ENCODE measurements around the gene BYSL. TPM values are rescaled to one million over a fixed set of nuclear protein-coding genes. Genes with fewer than 3 reads are reported as not detected.

BYSL gene
- total RNA-seq, 1 donor from 2014 or later = 14.8 TPM

DNA sequence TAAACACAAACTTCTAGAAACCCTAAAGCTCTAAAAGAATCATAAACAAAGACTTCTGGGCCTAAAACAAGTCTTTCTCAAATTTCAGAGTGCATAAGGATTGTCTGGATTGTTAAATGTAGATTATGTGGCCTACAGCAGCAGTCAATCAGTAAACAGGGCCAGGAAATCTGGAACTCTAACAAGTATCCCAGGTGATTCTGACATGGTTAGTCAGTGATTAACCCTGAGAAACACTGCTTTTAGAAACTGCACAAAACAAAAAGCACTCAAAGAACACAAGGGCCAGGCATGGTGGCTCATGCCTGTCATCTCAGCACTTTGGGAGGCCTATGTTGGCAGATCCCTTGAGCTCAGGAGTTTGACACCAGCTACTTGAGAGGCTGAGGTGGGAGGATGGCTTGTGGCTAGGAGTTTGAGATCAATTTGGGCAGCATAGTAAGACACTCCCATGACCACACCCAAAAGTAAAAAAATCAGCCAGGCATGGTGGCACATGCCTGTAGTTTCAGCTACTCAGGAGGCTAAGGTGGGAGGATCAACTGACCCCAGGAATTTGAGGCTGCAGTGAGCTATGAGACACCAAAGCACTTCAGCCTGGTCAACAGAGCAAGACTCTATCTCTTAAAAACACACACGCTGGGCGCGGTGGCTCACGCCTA is 6.3 kb upstream of the BYSL start:
- no peak for DNase-seq (ENCODE audit: low read depth in 2 of 2)

DNA sequence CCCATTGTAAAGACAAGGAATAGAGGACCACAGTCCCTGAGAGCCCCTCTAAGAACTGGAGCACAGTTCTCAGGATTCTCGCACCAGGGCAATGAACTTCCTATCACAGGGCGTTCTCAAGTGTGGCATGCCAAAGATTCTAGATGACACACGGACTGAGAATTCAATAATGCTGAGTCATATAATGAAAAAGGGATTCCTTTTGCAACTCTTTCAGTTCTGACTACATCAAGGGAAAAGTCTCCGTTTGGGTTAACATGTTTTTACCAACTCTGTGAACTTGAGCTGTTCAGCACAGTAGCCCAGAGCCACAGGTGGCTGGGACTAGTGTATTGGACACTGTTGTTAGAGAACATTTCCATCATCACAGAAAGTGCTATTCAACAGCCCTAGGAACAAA is 3.8 kb upstream of the BYSL start:
- peak in 1 of 2 donors; percentile 83 for DNase-seq (ENCODE audit: low read depth in 2 of 2)

DNA sequence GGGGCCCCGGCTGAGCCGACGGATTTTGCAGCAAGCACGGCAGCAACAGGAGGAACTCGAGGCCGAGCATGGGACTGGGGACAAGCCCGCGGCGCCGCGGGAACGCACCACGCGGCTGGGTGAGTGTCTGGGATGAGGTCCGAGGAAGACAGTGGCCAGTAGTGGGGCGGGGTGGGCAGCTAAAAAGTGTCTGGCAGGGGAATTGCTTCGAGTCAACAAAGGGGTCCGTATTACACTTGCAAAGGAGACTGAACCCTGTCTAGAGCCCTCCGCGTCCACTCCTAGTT is 356 bp downstream of the BYSL start:
- no peak for DNase-seq (ENCODE audit: low read depth in 2 of 2)

DNA sequence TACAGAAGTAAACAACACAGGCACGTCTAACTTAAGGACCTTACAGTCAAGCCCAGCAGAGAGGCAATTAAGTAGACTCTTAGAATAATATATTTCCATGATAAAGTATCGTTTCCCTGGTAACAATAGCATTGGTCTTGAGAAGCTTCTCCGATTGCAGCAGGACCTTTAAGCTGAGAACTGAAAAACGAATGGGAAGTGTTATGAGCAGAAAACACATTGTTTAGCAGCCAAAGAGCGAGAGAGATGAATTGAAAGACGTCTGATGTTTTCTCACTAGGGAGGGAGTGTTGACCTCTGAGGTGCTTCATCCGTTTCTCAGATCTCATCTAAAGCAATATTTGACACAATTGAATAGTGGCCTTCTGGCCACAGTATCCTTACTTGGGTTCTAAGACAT is 855 bp downstream of the BYSL start:
- DNase-seq (ENCODE audit: low read depth in 2 of 2) = peak in 1 of 2 donors; percentile 23

DNA sequence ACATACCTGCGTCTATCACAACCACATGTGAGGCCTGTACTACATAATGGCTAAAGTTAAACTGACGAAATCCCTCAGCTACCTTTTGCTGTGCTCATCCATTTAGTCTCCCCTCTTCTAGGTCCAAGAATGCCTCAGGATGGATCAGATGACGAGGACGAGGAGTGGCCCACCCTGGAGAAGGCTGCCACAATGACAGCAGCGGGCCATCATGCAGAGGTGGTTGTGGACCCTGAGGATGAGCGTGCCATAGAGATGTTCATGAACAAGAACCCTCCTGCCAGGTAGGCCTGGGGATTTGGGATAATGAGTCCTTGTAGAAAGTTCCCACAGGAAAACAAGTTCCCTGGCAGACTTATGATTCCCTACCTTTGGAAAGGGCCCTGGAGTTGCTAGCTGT is 6.0 kb downstream of the BYSL start:
- no peak for DNase-seq (ENCODE audit: low read depth in 2 of 2)

DNA sequence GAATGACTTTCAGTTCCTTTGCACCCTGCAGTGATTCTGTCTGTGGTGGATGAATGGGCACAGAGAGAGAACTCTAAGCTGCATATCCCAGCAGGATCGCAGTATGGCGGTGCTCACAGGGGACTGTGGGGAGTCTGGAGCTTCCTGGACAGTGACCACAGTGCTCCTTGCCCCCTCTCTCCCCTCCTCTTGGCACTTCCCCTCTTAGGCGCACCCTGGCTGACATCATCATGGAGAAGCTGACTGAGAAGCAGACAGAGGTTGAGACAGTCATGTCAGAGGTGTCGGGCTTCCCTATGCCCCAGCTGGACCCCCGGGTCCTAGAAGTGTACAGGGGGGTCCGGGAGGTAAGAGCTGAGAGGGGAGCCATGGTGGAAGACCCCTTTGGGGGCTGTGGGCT is 8.6 kb downstream of the BYSL start:
- no peak for DNase-seq (ENCODE audit: low read depth in 2 of 2)

DNA sequence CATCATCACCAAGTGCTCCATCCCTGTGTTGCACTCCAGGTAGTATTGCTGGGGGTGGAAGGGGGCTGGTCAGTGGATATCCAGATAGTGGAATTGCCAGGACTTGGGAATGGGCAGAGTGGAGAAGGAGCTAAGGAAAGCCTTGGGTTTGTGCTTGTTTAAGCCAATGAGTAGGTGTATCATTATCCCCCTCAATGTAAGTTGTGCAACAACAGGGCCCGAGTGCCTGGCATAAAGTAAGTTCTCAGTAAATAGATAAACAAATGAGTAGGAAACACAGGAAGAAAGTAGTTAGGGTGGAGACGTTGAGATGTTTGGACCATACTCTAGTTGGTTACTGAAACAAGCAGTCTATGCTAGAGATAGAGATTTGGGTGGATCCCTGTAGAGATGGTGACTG is 10.5 kb downstream of the BYSL start:
- DNase-seq (ENCODE audit: low read depth in 2 of 2) = no peak

DNA sequence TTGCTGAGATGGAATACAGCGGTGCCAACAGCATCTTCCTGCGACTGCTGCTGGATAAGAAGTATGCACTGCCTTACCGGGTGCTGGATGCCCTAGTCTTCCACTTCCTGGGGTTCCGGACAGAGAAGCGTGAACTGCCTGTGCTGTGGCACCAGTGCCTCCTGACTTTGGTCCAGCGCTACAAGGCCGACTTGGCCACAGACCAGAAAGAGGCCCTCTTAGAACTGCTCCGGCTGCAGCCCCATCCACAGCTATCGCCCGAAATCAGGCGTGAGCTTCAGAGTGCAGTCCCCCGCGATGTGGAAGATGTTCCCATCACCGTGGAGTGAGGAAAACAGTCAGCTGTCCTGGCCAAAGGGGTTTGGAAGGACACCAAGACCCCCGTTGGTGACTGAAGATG is 11.1 kb downstream of the BYSL start:
- DNase-seq (ENCODE audit: low read depth in 2 of 2) = no peak

DNA sequence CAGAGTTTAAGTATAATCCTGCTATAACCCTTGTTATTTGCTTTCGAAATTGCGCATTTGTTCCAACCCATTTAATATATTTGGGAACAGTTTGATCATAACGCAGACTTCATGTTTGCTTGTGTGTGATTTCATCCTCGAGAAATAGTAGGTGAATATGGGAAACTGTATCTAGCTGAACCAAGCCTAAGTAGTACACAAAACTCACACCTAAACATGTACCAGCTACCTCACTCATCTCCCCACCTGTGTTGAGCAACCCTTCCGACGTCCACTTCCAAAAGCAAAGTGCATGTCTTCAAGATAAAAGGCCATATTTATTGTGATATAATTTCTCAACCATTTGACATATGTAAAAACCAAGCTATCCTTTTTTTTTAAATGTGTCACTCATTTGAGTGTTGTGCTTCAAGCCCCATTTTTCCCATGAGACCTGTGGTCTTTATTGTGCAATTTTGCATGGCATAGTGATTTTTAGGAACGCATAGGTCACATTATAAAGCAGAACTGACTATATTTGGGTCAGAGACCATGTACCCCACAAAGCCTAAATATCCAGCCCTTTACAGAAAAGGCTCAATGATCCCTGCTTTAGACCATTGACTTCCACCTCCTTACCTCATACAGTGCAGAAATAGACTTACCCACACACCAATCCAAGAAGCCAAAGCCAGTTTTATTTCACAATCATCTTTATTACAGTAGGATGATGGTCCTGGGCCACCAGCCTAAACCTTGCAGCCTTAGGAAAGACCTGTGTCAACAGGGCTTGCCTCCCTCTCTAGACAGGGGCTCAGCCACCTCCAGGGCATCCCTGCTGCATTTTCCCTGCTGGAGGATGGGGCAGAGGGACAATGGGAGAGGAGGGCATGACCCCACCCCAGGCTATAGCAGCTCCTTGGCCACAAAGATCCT is 13.2 kb downstream of the BYSL start:
- no peak for DNase-seq (ENCODE audit: low read depth in 2 of 2)

DNA sequence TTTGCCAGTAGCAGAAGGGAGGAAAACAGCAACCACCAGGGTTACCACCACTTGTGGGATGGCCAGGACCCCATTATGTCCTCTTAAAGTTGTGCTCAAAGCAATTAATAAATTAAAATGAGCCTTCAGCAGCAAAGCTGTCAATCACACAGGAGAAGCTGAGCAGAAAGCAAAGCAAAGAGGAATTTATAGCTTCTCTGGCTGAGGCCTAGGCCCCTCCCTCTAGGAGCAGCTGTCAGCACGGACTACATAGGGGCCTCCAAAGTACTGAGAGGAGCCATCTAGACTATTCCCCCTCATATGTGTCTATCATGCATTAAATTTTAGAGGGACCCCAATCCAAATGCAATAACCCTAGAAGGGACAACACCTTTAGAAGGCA is 13.9 kb downstream of the BYSL start:
- DNase-seq (ENCODE audit: low read depth in 2 of 2) = no peak

DNA sequence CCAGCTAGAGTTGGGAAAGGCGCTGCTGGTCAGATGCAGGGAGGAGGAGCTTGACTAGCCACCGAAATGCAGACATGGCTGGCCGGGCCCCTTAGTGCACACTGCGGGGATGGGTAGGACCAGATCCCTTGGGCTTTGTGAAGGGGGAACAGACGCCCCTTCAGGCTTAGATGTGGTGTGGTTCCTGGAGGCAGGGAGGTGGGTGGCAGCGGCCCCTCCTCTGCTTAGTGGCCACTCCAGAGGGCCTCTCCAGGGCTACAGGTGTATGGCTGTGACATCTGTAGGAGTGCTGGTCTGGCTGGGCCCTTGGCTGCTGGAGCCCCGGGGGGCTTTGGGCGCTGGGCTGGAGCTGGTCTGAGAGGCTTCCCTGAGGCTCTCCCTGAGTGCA is 14.4 kb downstream of the BYSL start:
- DNase-seq (ENCODE audit: low read depth in 2 of 2) = no peak

DNA sequence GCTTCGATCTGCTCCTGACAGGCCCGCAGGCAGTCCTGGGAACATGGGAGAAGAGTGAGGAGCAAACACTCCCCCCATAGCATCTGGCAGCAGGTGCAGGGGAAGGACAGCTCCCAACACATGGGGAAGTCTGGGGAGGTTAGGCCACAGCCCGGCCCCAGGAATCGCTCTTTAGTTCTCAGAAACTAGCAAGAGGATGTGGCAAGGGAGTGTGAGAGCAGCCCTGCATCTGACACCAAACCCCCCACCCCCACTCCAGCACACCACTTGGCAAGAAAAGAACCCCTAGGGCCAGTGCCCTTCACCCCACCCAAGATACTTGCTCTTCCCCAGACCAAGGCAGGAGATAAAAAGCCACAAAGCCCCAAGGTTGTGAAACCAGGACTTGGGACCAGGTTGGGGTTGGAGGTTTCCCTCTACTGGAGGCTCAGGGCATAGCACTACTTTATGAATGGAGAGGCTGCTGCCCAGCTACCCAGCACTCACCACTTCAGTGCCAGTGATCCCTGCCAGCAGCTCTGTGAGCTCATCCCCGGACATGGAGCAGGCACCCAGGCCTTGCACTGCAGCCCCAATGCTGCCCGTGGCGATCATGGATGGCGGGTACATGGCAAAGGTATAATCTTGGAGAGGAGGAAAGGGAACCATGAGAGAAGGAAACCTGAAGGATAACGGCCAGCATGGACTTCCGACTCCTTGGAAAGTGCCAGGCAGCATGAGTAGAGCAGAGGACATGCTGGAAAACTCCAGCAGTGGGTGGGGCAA is 15.0 kb downstream of the BYSL start:
- DNase-seq (ENCODE audit: low read depth in 2 of 2) = peak; percentile 64 to 80

DNA sequence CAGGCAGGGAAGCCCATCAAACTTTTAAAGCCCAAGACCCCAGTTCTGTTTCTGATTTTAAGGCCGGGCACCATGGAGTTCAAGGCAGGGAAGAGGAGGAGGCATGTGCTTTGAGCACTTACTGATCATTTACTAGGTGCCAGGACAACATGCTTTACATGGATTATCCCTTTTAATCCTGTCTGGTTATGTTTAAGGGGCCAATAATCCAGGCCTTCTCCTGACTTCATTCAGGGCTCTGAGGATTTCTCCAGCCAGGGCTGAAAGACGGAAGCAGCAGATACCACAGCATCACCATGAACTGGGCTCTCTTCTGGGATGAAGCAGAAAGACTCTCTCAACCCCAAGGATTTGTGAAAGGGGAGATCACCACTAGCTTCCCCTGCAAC is 16.2 kb downstream of the BYSL start:
- no peak for DNase-seq (ENCODE audit: low read depth in 2 of 2)

DNA sequence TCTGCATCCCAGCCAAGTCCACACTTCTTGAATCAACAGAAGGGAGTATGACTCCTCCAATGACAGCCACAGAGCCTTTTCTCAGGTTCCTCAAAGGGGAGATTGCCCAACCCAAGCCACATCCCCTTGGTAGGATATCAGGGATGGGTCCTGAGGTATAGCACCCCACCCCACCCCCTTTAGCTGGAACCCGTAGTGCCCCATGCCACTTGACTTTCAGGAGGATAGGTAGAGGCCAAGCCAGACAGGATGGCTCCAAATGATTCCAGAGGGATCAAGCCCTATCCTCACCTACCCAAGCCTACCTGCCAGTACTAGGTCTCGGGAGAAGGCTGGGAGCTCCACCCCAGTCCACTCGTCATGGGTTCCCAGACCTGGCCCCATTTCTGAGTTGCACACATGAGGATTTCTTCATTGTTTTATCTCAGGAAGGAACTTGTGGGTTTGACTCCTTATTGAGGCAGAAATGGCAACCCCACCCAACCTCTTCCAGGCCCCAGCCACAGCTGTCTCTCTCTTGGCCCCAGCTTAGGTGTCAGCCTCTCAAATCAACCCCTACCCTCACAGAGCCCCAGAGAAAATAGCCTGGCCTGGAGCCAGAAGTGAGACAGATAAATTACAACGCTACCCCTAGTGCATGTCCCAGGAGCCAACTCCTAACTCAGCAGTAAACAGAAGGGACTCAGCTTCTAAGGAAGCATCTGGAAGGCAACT is 16.7 kb downstream of the BYSL start:
- DNase-seq (ENCODE audit: low read depth in 2 of 2) = peak in 1 of 2 donors; percentile 39

DNA sequence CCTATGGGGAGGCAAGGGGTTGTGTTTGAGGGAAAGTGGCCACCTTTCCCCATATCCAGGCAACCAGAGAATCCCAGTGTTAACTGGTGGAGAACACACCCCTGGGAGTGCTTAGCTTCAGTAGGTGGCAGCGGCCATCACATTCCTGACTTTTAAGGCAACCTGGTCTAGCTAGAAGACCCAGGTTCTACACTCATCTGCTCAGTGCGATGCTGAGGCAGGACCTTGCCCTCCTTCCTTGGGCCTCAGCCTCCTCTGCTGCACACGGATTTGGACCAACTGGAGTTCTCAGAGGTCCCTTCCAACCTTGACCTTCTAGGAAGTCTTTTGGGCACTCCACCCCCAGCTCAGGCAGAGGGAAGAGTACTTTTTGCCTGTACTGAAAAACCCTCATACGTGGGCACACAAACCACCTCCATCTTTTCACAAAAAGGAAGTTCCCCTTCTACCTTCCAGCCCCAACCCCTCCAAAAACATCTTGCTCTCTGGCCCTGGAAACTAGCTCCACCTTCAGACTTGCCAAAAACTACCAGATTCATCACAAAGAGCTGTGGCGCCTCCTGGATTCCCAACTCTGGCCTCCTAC is 17.4 kb downstream of the BYSL start:
- no peak for DNase-seq (ENCODE audit: low read depth in 2 of 2)

DNA sequence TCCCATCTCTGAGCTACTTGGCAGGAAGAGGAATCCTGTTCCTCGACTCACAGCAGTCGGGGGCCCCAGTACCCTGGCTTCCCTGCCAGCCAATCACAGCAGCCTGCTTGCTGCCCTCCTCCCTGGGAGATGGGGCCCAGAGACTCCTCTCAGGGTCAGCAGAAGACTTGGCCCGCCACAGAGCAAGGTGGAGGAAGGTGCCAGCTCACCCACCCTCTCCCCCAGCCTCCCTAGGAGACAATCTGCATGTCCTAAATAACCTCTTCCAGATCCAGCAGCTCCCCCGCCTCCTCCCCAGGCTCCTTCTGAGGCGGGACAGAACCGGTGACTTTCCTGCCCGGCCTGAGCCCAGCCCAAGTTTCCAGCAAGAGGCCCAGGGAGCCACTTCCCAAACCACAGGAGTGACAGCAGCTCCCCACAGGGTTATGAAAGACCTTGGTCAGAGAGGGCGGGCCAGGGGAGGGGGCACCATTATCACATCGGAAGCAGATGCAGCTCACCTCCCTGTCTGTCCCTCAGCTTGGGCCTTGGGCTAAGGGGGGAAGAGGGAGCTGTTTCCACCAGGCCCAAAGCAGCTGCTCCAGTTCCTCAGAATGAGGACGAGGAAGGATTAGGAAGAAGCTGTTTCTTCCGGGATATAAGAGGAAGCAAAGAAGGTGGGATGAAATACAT is 18.0 kb downstream of the BYSL start:
- no peak for DNase-seq (ENCODE audit: low read depth in 2 of 2)

DNA sequence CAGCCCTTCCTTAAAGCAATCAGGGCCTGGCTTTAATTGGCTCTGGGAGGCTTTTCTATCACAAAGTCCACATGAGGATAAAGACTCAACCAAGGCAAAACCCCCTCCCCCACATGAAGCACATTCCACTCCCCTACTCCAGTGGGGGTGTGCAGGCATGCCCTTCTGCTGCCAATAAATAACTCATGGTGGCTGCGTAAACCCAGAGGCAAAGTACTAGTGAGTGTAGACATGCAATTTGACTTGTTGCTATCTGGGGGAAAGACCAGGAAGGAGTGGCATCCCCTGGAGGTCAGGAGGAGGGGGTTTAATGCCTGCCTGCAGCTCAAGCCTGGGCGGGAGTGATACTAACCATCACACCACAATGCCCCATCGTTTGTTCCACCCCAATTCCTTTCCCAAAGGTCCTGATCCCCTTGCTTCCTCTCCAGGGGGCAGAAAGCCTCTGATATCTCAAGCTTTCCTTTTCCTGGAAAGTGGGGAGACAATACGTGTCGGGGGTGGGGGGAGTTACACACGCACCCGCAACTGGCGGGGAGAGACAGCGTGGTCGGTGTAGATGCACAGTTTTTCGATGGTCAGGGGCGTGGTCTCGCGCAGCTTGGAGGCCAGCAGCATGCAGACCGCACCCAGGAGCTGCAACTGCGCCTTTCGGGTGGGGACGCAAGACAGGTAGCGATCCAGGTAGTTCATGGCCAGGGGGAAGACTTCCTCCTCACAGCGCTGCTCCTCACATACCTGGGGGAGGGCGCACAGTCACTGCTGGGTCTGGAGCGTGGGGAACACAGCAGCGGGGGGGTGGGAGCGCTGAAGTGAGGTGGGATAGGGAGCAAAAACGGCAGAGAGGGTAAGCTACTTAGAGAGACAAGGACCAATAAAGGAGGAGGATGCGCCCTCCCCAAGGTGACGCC is 18.8 kb downstream of the BYSL start:
- DNase-seq (ENCODE audit: low read depth in 2 of 2) = no peak

DNA sequence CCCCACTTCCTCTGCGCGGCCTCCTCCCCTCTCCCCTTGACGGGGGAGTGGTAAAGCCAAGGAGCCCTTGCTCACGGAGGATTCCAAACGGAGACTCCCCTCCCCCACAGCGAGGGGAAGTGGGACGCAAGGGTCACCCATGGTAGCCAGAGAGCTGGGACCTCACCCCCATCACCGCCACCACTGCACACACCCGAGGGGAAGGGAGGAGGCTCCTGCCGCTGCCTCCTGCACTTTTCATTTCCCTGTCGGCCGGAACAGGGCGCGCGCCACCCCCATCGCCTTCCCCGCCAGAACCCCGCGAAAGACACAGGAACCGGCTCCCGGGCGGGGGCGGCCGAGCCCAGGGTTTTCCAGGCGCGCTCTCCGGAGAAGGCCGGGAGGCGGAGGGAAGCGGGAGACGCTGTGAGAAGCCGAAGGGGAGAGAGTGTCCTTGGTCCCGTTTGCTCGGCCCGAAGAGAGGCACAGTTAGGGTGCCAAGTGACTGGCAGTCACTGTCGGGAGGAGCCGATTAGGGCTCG is 19.5 kb downstream of the BYSL start:
- peak in 1 of 2 donors; percentile 34 for DNase-seq (ENCODE audit: low read depth in 2 of 2)

DNA sequence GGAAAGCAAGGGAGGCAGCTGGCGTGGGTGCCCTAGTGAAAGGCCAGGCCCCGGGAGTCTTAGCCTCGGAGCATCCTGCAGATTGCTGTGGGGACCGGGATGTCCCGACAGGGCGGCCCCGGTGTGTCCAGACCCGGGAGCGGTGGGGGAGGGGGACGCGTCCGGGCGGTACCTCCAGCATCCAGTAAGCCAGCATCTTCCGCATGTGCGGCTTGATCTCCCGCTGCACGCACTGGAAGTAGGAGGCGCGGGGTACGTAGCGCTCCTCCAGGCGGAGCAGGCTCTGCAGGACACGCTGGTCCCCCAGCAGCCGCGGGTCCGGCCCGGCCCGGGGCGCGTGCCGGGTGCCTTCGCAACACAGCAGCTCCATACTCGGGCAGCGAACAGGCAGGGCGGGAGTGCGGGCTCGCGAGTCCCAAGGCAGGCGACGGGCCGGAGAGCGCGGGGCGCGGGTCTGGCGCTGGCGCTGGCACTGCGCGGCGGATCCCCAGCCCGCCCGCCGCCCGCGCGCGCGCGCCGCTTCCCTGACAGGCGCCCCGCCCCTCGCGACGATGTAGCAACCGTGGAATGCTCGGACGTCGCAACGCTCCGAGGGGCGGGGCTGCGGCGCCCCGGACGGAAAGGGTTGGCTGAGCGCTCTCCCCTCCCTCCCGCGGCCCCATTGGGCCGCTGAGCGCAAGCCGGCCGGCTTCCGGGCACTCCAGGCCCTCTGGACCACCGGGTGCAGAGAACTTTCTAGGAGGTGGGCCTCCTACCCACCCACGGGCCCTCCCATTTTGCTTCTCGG is 20.2 kb downstream of the BYSL start, which contains the start of gene CCND3:
Gene CCND3 (minus strand): TSS at position 529 of the 787 bp plus-strand sequence. CDS start 159 bp downstream, at position 370.
- peak; percentile 40 to 87 for DNase-seq (ENCODE audit: low read depth in 2 of 2)

Measured in dermis microvascular lymphatic vessel endothelial cell (primary cell).